ENCODE measurements around the gene MAN2A1.

- TF ChIP-seq POLR2A (IDR thresholded peaks at IDR 0.05; ENCODE audit: borderline replicate concordance, extremely low read depth, insufficient read depth, insufficient read length): no peak
- TF ChIP-seq SRF (IDR thresholded peaks at IDR 0.05; ENCODE audit: low read depth): no peak
- no peak for TF ChIP-seq CTCF (IDR thresholded peaks at IDR 0.05 in 2 of 3, conservative IDR thresholded peaks at IDR 0.05 in 1 of 3; ENCODE audit: borderline replicate concordance in 1 of 3, insufficient read depth in 1 of 3, low read depth in 2 of 3, low read length in 2 of 3)
- TF ChIP-seq SP1 (IDR thresholded peaks at IDR 0.05; ENCODE audit: low read depth): no peak
- TF ChIP-seq EZH2 (IDR thresholded peaks at IDR 0.05): no peak
- no peak for TF ChIP-seq POLR2AphosphoS5 (IDR thresholded peaks at IDR 0.05; ENCODE audit: low read depth, low read length)
- no peak for TF ChIP-seq ATF3 (IDR thresholded peaks at IDR 0.05)
- TF ChIP-seq ELF1 (IDR thresholded peaks at IDR 0.05; ENCODE audit: borderline replicate concordance, low read depth): no peak
- TF ChIP-seq JUND (IDR thresholded peaks at IDR 0.05): no peak
- TF ChIP-seq EGR1 (IDR thresholded peaks at IDR 0.05; ENCODE audit: low read depth): no peak
- TF ChIP-seq TCF7L2 (IDR thresholded peaks at IDR 0.05; ENCODE audit: borderline replicate concordance, extremely low read depth, insufficient read depth, insufficient read length): no peak
Observed at GRCh38 chr5:109784687-109785086, 95.0 kb downstream of the MAN2A1 start.

Measured in HCT116 (cell line).